ENCODE data around the gene ANGPTL7.

- TF ChIP-seq CTCF (conservative IDR thresholded peaks at IDR 0.05; ENCODE audit: low read depth, low read length), result no peak
- no peak for TF ChIP-seq EZH2 (IDR thresholded peaks at IDR 0.05; ENCODE audit: borderline replicate concordance, low read depth, low read length, poor library complexity, severe bottlenecking)
These were observed 1.7 kb upstream of the ANGPTL7 start for GRCh38 chr1:11187494-11187893.

Measured in A673 (cell line).